Brain microvascular endothelial cell (primary cell): Measurements from ENCODE around the gene HSPBAP1.

ENCODE experiments used
- DNase-seq: peaks from one replicate; pipeline ENCODE4 v3.0.0-alpha.2; 2020
- H3K27ac ChIP-seq: fragments of 250-450 bp; sonication (Bioruptor Pico); 2 replicates; pipeline ENCODE4 v1.5.1; 2020; ENCODE audit warnings: mild to moderate bottlenecking, moderate library complexity
- H3K27me3 ChIP-seq: fragments of 250-450 bp; sonication (Bioruptor Pico); replicated peaks from 2 replicates; pipeline ENCODE4 v1.5.1; 2020; ENCODE audit warnings: mild to moderate bottlenecking
- H3K36me3 ChIP-seq: fragments of 250-450 bp; sonication (Bioruptor Pico); replicated peaks from 2 replicates; pipeline ENCODE4 v1.5.1; 2020; ENCODE audit warnings: mild to moderate bottlenecking
- H3K4me3 ChIP-seq: 2 replicates; pipeline ENCODE4 v1.5.1; 2011; ENCODE audit warnings: low read depth, mild to moderate bottlenecking, control low read depth, low read length, moderate library complexity
- CTCF ChIP-seq: IDR thresholded peaks from 2 replicates; pipeline ENCODE4 v1.5.1; 2011; ENCODE audit warnings: low read depth, mild to moderate bottlenecking, moderate library complexity, low read length, control low read depth, inconsistent platforms; ENCODE audit errors: missing control alignments
- in situ Hi-C: cut with HindIII; loops from 2 replicates; pipeline ENCODE4 v1.10.0; 2017; ENCODE audit warnings: low sequenced_read_pairs, low pct_ligation_motif_present

Gene HSPBAP1

DNA sequence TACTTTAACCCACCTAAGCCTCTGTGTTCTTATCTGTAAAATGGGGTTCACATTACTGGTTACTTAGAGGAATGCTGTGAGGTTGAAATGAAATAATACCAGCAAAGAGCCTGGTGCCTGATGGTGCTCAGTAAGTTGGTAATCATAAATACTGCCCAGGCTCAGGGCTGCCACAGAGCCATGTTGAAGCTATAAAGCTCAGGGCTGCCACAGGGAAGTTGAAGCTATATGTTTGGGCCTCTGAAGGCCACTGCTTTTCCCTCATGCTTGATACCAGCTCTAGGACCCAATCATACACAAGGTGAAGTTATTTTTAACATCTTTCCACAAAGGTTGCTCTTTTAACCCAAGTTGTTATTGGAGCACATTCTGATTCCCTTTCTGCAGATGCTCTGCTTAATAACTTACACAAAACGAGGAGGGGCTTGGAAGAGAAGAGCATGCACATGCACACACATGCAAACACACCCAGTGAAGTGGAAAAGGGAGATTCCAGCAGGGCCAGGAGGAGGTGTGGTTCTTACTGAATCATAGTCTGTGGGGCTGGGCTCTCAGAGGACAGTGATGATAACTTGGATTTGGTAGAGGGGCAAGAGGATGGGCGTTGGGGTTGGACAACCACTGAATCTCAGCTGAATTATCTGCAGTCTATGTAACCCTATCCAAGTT is 95.5 kb downstream of the HSPBAP1 start:
- Histone ChIP-seq H3K4me3 (no peak overlapping the region), H3K36me3 (peaks cover 11% of the 10 kb centered on the region), H3K27ac (no peak overlapping the region), H3K27me3 (no peaks in the 10 kb centered on the region)
- in situ Hi-C loops = no loop called here
- no peak for TF ChIP-seq CTCF
- DNase-seq = no peak

DNA sequence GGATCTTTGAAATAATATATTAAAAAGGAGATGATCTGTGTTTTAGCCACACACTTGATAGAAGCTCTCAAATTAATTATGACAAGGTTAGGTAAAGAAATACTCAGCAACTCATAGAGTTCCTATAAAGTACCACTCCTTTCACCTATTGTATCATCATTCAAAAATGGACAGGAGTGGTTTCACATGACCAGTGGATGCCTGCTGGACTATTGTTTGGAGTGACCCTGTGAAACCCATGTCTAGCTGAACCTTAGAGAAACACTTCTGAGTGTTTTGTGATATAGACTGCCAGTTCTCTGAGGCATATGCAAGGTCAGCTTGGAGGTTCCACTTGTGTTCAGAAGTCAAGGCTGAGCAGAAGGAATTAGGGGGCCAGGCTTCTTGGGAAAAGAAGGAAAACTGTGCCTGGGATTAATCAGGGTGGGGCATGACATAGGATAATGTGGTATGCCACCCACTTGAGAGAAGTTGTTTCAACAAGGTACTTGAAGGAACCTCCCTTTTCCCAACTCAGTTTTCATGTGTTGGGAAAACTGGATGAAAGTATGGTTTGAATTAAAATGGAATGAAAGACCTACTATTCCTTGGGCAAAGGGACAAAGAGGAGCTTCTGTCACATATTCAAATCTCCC is 97.6 kb downstream of the HSPBAP1 start:
- Histone ChIP-seq H3K27ac (no peak overlapping the region), H3K4me3 (no peak overlapping the region), H3K36me3 (peaks cover 21% of the 10 kb centered on the region), H3K27me3 (no peaks in the 10 kb centered on the region)
- TF ChIP-seq CTCF = no peak
- in situ Hi-C loops = no loop called here
- no peak for DNase-seq

DNA sequence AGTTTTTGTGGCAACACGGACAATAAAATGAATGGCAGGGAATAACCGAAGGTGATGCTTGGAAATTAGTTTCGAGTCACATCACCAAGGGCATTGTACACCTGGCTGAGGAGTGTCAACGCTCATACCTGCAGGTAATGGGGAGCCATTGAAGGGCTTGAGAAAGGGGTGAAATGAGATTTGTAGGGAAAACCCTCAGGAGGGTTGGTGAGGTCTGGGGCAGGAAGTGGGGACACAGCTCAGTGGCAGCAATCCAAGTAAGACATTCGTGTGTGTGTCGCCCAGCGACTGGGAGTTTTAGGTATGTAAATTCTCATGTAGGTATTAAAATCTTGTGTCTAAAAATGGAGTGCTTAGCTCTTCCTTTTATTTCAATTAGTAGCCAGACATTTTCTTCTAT is 98.7 kb downstream of the HSPBAP1 start:
- Histone ChIP-seq H3K4me3 (no peak overlapping the region), H3K36me3 (peaks cover 18% of the 10 kb centered on the region), H3K27me3 (no peaks in the 10 kb centered on the region), H3K27ac (no peak overlapping the region)
- TF ChIP-seq CTCF = no peak
- in situ Hi-C loops = no loop called here
- DNase-seq = no peak

- Histone ChIP-seq H3K27me3 (no peaks in the 10 kb centered on the region), H3K4me3 (no peak overlapping the region), H3K36me3 (peaks cover 16% of the 10 kb centered on the region), H3K27ac (no peak overlapping the region)
- TF ChIP-seq CTCF = no peak
- no peak for DNase-seq
- in situ Hi-C loops = no loop called here
Measured at GRCh38 chr3:122692674-122693073, 101.0 kb downstream of the HSPBAP1 start.

DNA sequence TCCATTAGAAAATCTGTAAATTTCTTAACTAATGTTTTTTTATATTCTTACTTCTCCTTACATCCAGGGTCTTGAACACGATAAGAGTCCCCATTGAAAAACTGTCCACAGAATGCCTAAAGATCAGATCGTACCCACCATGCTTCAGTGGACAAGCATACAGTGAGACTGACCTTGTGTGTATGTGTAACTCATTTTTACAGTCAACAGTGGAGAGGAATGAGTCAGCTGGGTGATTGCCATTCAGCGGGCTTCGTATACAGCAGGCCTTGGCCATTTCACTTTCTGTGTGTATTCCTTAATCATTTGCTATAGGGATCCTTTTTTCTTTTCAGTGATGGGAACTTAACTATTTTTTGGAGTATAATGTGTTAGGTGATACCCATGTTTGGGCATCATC is 102.4 kb downstream of the HSPBAP1 start:
- Histone ChIP-seq H3K36me3 (peaks cover 20% of the 10 kb centered on the region), H3K27me3 (no peaks in the 10 kb centered on the region), H3K27ac (no peak overlapping the region), H3K4me3 (no peak overlapping the region)
- no peak for TF ChIP-seq CTCF
- in situ Hi-C loops = no loop called here
- peak; percentile 76 for DNase-seq
